ENCODE data around the gene RIMS1.

RIMS1 gene

DNA sequence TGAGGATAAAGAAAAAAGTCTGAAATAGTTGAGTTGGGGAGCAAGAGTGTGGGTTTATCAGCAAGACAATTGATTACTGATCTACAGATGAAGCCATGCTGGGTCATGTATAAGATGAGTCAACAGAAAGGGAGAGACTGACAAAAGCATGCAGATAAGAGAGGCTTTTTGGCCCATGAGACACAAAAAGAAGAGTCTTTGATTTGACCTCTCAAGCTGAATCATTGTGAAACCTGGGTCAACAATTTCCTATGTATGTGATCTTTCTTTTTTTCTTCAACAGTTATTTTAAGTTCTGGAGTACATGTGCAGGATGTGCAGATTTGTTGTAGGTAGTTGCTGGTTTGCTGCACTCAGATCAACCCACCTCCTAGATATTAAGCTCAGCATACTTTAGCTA lies 15.9 kb downstream of the RIMS1 start:
- no peaks in the 10 kb centered on the region for H3K36me3 ChIP-seq (ENCODE audit: control insufficient read depth, insufficient read depth, low read length)
- H3K4me3 ChIP-seq (ENCODE audit: low read length), result no peak overlapping the region
- no peaks in the 10 kb centered on the region for H3K27me3 ChIP-seq (ENCODE audit: control insufficient read depth, insufficient read depth, low read length)
- H3K9ac ChIP-seq (ENCODE audit: low read length), result no peak overlapping the region
- no peaks in the 10 kb centered on the region for H3K4me1 ChIP-seq (ENCODE audit: control insufficient read depth, insufficient read depth, low read length)
- H3K27ac ChIP-seq (ENCODE audit: low read depth, low read length), result no peak overlapping the region

DNA sequence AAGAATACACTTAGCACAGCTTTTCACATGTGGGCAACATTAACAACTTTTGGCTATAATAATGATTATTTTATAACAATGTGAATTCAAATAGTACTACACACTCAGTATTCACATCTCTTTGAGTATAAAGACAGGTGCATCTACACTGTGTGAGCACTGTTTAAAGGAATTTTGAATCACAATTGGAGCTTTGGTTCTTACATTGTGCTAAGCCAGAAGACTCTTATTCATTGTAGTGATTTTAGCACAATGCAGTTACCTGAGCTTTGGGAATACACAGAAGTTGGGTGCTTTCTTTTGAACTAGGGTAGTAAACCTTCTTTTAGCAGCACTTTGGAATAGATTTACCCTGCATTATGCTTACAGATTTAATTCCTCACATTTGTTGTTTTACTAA lies 20.5 kb downstream of the RIMS1 start:
- Histone ChIP-seq H3K36me3 (ENCODE audit: control insufficient read depth, insufficient read depth, low read length) (no peaks in the 10 kb centered on the region), H3K4me1 (ENCODE audit: control insufficient read depth, insufficient read depth, low read length) (no peaks in the 10 kb centered on the region), H3K27ac (ENCODE audit: low read depth, low read length) (no peak overlapping the region), H3K4me3 (ENCODE audit: low read length) (no peak overlapping the region), H3K27me3 (ENCODE audit: control insufficient read depth, insufficient read depth, low read length) (no peaks in the 10 kb centered on the region), H3K9ac (ENCODE audit: low read length) (no peak overlapping the region)

DNA sequence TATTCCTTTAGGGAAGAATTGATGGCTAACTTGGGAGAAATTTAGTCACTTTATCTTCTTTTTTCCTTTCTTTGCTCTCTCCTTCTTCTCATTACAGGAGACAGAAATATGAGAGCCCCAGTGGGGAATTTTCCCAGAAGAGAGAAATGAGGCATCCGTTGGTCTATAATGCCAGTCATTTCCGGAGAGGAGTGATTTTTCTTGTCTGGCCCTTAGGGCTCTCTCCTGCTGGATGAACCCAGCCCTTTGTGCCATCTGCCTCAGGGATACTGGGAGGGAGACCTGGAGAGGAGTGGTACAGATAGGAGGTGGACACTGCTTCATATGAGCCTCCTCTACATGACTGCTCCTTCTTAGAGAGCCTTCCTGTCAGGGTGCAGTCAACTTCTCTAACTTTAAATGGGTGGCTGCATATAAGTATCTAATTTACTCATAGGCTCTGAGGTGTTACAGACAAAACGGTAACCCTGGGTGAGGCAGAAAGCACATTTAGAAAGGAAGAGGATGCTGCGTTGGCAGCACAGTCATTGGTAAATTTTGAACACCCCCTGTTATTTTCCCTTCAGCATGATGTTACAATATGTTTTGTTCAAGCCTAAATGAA lies 21.9 kb downstream of the RIMS1 start:
- Histone ChIP-seq H3K27me3 (ENCODE audit: control insufficient read depth, insufficient read depth, low read length) (no peaks in the 10 kb centered on the region), H3K9ac (ENCODE audit: low read length) (no peak overlapping the region), H3K4me1 (ENCODE audit: control insufficient read depth, insufficient read depth, low read length) (no peaks in the 10 kb centered on the region), H3K4me3 (ENCODE audit: low read length) (no peak overlapping the region), H3K27ac (ENCODE audit: low read depth, low read length) (no peak overlapping the region), H3K36me3 (ENCODE audit: control insufficient read depth, insufficient read depth, low read length) (no peaks in the 10 kb centered on the region)

DNA sequence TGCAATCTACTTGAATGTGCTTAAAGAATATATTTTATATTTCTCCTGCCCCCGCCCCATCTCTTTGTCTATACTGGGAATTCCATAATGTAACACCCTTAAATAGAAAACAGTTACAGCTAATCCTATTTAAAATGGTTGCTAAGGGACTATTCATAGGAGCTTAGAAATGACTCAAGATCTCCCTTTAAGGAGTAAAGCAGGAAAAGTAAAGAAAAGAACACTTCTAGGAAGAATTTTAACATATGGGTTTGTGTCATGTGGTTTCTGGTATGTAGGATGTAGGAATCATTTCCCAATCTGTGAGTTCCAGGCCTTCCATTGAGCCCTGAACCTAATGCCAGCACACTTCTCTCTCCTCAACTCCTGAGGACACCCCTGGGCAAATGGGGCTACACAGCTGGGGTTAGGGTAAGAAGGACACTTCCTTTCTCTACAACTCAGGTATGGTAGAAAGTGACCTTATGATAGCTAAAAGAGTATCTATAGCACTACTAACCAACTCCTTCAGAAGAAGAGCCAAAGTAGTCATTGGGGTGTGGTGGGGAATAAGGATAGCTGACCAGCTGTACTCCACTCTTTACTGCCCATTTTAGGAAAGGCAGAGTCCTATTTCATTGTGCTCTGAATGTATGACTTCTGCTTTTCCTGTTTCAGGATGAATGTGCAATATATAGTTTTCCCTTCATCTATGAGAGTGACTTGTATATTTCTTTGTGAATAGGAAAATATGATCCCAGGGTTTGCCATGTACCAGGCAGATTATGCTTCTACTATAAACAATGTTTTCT lies 27.3 kb downstream of the RIMS1 start:
- H3K27ac ChIP-seq (ENCODE audit: low read depth, low read length), result no peak overlapping the region
- H3K36me3 ChIP-seq (ENCODE audit: control insufficient read depth, insufficient read depth, low read length), result no peaks in the 10 kb centered on the region
- no peaks in the 10 kb centered on the region for H3K4me1 ChIP-seq (ENCODE audit: control insufficient read depth, insufficient read depth, low read length)
- H3K9ac ChIP-seq (ENCODE audit: low read length), result no peak overlapping the region
- no peaks in the 10 kb centered on the region for H3K27me3 ChIP-seq (ENCODE audit: control insufficient read depth, insufficient read depth, low read length)
- H3K4me3 ChIP-seq (ENCODE audit: low read length), result no peak overlapping the region

GRCh38 chr6:71929047-71929446 lies 42.7 kb downstream of the RIMS1 start:
- Histone ChIP-seq H3K27me3 (ENCODE audit: control insufficient read depth, insufficient read depth, low read length) (no peaks in the 10 kb centered on the region), H3K4me1 (ENCODE audit: control insufficient read depth, insufficient read depth, low read length) (no peaks in the 10 kb centered on the region), H3K36me3 (ENCODE audit: control insufficient read depth, insufficient read depth, low read length) (no peaks in the 10 kb centered on the region), H3K9ac (ENCODE audit: low read length) (no peak overlapping the region), H3K27ac (ENCODE audit: low read depth, low read length) (no peak overlapping the region), H3K4me3 (ENCODE audit: low read length) (no peak overlapping the region)

- H3K4me3 ChIP-seq (ENCODE audit: low read length), result no peak overlapping the region
- H3K9ac ChIP-seq (ENCODE audit: low read length), result no peak overlapping the region
- no peaks in the 10 kb centered on the region for H3K4me1 ChIP-seq (ENCODE audit: control insufficient read depth, insufficient read depth, low read length)
- no peaks in the 10 kb centered on the region for H3K36me3 ChIP-seq (ENCODE audit: control insufficient read depth, insufficient read depth, low read length)
- no peaks in the 10 kb centered on the region for H3K27me3 ChIP-seq (ENCODE audit: control insufficient read depth, insufficient read depth, low read length)
- no peak overlapping the region for H3K27ac ChIP-seq (ENCODE audit: low read depth, low read length)
Observed at GRCh38 chr6:71933881-71934280, 47.5 kb downstream of the RIMS1 start.

- Histone ChIP-seq H3K4me1 (ENCODE audit: control insufficient read depth, insufficient read depth, low read length) (no peaks in the 10 kb centered on the region), H3K27ac (ENCODE audit: low read depth, low read length) (no peak overlapping the region), H3K9ac (ENCODE audit: low read length) (no peak overlapping the region), H3K27me3 (ENCODE audit: control insufficient read depth, insufficient read depth, low read length) (no peaks in the 10 kb centered on the region), H3K4me3 (ENCODE audit: low read length) (no peak overlapping the region), H3K36me3 (ENCODE audit: control insufficient read depth, insufficient read depth, low read length) (no peaks in the 10 kb centered on the region)
Observed at GRCh38 chr6:71965404-71965803, 79.1 kb downstream of the RIMS1 start.

DNA sequence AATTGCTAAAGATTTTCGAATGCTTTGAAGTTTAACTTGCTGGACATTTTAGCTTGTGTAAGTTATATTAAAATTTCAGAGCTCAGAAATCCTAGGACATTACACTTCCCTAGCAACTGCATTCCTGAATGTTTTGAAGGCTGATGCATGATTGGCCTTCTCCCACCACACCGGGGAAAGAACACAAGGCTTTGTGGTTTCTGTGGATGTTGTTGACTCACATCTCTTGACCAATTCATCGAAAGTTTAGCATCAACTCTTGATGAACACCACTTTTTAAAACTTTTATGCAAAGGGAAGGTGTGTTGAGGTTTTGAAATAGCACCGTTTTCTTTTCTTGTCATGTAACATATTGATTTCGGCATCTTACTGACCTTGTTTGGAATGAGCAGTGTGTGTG lies 81.1 kb downstream of the RIMS1 start:
- H3K27ac ChIP-seq (ENCODE audit: low read depth, low read length), result no peak overlapping the region
- no peaks in the 10 kb centered on the region for H3K4me1 ChIP-seq (ENCODE audit: control insufficient read depth, insufficient read depth, low read length)
- no peak overlapping the region for H3K9ac ChIP-seq (ENCODE audit: low read length)
- H3K27me3 ChIP-seq (ENCODE audit: control insufficient read depth, insufficient read depth, low read length), result no peaks in the 10 kb centered on the region
- no peaks in the 10 kb centered on the region for H3K36me3 ChIP-seq (ENCODE audit: control insufficient read depth, insufficient read depth, low read length)
- no peak overlapping the region for H3K4me3 ChIP-seq (ENCODE audit: low read length)

- H3K4me1 ChIP-seq (ENCODE audit: control insufficient read depth, insufficient read depth, low read length), result no peaks in the 10 kb centered on the region
- no peak overlapping the region for H3K4me3 ChIP-seq (ENCODE audit: low read length)
- H3K27ac ChIP-seq (ENCODE audit: low read depth, low read length), result no peak overlapping the region
- no peak overlapping the region for H3K9ac ChIP-seq (ENCODE audit: low read length)
- no peaks in the 10 kb centered on the region for H3K27me3 ChIP-seq (ENCODE audit: control insufficient read depth, insufficient read depth, low read length)
- H3K36me3 ChIP-seq (ENCODE audit: control insufficient read depth, insufficient read depth, low read length), result no peaks in the 10 kb centered on the region
Observed at GRCh38 chr6:71977884-71978283, 91.5 kb downstream of the RIMS1 start.

GRCh38 chr6:71979911-71980310 lies 93.6 kb downstream of the RIMS1 start:
- Histone ChIP-seq H3K27ac (ENCODE audit: low read depth, low read length) (no peak overlapping the region), H3K27me3 (ENCODE audit: control insufficient read depth, insufficient read depth, low read length) (no peaks in the 10 kb centered on the region), H3K4me3 (ENCODE audit: low read length) (no peak overlapping the region), H3K36me3 (ENCODE audit: control insufficient read depth, insufficient read depth, low read length) (no peaks in the 10 kb centered on the region), H3K4me1 (ENCODE audit: control insufficient read depth, insufficient read depth, low read length) (no peaks in the 10 kb centered on the region), H3K9ac (ENCODE audit: low read length) (no peak overlapping the region)

GRCh38 chr6:71982389-71982788 lies 96.0 kb downstream of the RIMS1 start:
- Histone ChIP-seq H3K4me1 (ENCODE audit: control insufficient read depth, insufficient read depth, low read length) (no peaks in the 10 kb centered on the region), H3K27me3 (ENCODE audit: control insufficient read depth, insufficient read depth, low read length) (no peaks in the 10 kb centered on the region), H3K36me3 (ENCODE audit: control insufficient read depth, insufficient read depth, low read length) (no peaks in the 10 kb centered on the region), H3K4me3 (ENCODE audit: low read length) (no peak overlapping the region), H3K9ac (ENCODE audit: low read length) (no peak overlapping the region), H3K27ac (ENCODE audit: low read depth, low read length) (no peak overlapping the region)

- no peak overlapping the region for H3K27ac ChIP-seq (ENCODE audit: low read depth, low read length)
- no peak overlapping the region for H3K4me3 ChIP-seq (ENCODE audit: low read length)
- no peak overlapping the region for H3K9ac ChIP-seq (ENCODE audit: low read length)
- H3K27me3 ChIP-seq (ENCODE audit: control insufficient read depth, insufficient read depth, low read length), result no peaks in the 10 kb centered on the region
- no peaks in the 10 kb centered on the region for H3K36me3 ChIP-seq (ENCODE audit: control insufficient read depth, insufficient read depth, low read length)
- no peaks in the 10 kb centered on the region for H3K4me1 ChIP-seq (ENCODE audit: control insufficient read depth, insufficient read depth, low read length)
Observed at GRCh38 chr6:71983131-71983530, 96.8 kb downstream of the RIMS1 start.

DNA sequence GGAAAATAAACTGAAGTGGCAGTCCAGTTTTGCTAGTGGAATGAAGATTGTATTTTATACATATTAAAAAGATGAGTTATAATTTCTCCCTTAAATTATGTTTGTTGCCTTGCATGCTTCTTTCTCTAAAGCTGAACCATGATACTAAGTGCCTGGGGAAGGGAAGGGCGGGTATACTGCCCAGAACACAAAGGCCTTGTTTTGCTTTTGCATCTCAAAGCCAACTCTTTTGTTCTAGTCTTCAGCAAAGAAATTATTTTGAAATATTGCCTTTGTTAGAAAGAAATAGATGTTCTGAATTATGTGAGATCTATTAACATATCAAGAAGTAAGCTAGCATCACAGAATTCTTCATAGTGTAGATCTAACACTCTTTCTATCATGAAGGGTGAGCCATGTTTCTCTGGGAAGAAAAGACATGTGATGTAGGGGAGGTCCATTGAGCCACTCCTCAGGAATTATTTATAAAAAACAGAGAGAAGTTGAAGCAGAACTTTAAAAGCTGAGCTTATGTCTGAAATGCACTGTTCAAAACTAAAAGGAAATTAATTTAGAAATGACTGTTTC lies 108.4 kb downstream of the RIMS1 start:
- H3K27me3 ChIP-seq (ENCODE audit: control insufficient read depth, insufficient read depth, low read length), result no peaks in the 10 kb centered on the region
- H3K36me3 ChIP-seq (ENCODE audit: control insufficient read depth, insufficient read depth, low read length), result no peaks in the 10 kb centered on the region
- no peak overlapping the region for H3K4me3 ChIP-seq (ENCODE audit: low read length)
- H3K9ac ChIP-seq (ENCODE audit: low read length), result no peak overlapping the region
- no peak overlapping the region for H3K27ac ChIP-seq (ENCODE audit: low read depth, low read length)
- H3K4me1 ChIP-seq (ENCODE audit: control insufficient read depth, insufficient read depth, low read length), result no peaks in the 10 kb centered on the region
